HL-60 (cell line): ENCODE measurements around the gene MTHFD1L.

ENCODE experiments used
- CTCF ChIP-seq: IDR thresholded peaks from one replicate; pipeline ENCODE4 v1.5.1; 2011; ENCODE audit warnings: low read length, control low read depth, inconsistent platforms; ENCODE audit not compliant: insufficient read depth
- GABPA ChIP-seq: IDR thresholded peaks from 2 replicates; pipeline ENCODE4 v1.6.1; 2012; ENCODE audit warnings: low read depth
- POLR2AphosphoS5 ChIP-seq: IDR thresholded peaks from 2 replicates; pipeline ENCODE4 v1.6.1; 2012; ENCODE audit warnings: low read depth
- REST ChIP-seq: IDR thresholded peaks from 2 replicates; pipeline ENCODE4 v1.6.1; 2012; ENCODE audit warnings: low read depth; ENCODE audit not compliant: insufficient replicate concordance
- SPI1 ChIP-seq: IDR thresholded peaks from 2 replicates; pipeline ENCODE4 v1.6.1; 2012; ENCODE audit warnings: low read depth, mild to moderate bottlenecking, borderline replicate concordance

GRCh38 chr6:151098166-151098565, 232.7 kb downstream of the MTHFD1L start:
- no peak for TF ChIP-seq POLR2AphosphoS5
- no peak for TF ChIP-seq CTCF
- TF ChIP-seq GABPA = no peak
- TF ChIP-seq REST = no peak
- TF ChIP-seq SPI1 = no peak
